Neutrophil (primary cell): ENCODE data around the gene TMEM184A.

ENCODE experiments used
- H3K27ac ChIP-seq: fragments of 200-600 bp; sonication (generic); 2 replicates; pipeline ENCODE4 v1.5.1; 2016; ENCODE audit warnings: mild to moderate bottlenecking, moderate library complexity
- H3K27me3 ChIP-seq: fragments of 200-600 bp; sonication (generic); 2 replicates; pipeline ENCODE4 v1.6.0; 2016; ENCODE audit warnings: mild to moderate bottlenecking
- H3K36me3 ChIP-seq: fragments of 200-600 bp; sonication (generic); 2 replicates; pipeline ENCODE4 v1.5.1; 2017
- H3K4me1 ChIP-seq, 2 experiments: fragments of 200-600 bp in 1 of 2; sonication (generic) in 1 of 2; 1 replicate in 1 of 2; 2 replicates in 1 of 2; pipeline versions ENCODE4 v1.5.1 to v1.6.1; 2013 to 2016; ENCODE audit warnings: low read depth in 1 of 2, low read length in 1 of 2, mild to moderate bottlenecking in 1 of 2, moderate library complexity in 1 of 2; ENCODE audit not compliant: control insufficient read depth in 1 of 2, insufficient read depth in 1 of 2
- H3K4me3 ChIP-seq, 2 experiments: fragments of 200-600 bp in 1 of 2; sonication (generic) in 1 of 2; 1 replicate in 1 of 2; 2 replicates in 1 of 2; pipeline ENCODE4 v1.5.1; 2013 to 2016; ENCODE audit warnings: low read depth in 1 of 2, low read length in 1 of 2, mild to moderate bottlenecking in 1 of 2, moderate library complexity in 1 of 2
- H3K9me3 ChIP-seq: fragments of 200-600 bp; sonication (generic); 2 replicates; pipeline ENCODE4 v1.5.1; 2016
- CTCF ChIP-seq: fragments of 200-600 bp; sonication (generic); IDR thresholded peaks from 2 replicates; pipeline ENCODE4 v1.5.1; 2016; ENCODE audit warnings: antibody characterized with exemption

Gene TMEM184A

GRCh38 chr7:1499367-1500029 lies 56.5 kb downstream of the TMEM184A start:
- H3K4me3 ChIP-seq = no peak overlapping the region
- no peak for TF ChIP-seq CTCF
- H3K27me3 ChIP-seq = no peaks in the 10 kb centered on the region
- peaks cover 85% of the 10 kb centered on the region for H3K36me3 ChIP-seq
- H3K4me1 ChIP-seq = peaks cover 11 to 14% of the 10 kb centered on the region in 2 experiments
- no peaks in the 10 kb centered on the region for H3K9me3 ChIP-seq
- no peak overlapping the region for H3K27ac ChIP-seq

- Histone ChIP-seq H3K4me3 (no peak overlapping the region), H3K36me3 (peaks cover 93% of the 10 kb centered on the region), H3K4me1 (peaks cover 7% of the 10 kb centered on the region in 2 experiments), H3K27me3 (no peaks in the 10 kb centered on the region), H3K27ac (no peak overlapping the region), H3K9me3 (no peaks in the 10 kb centered on the region)
- TF ChIP-seq CTCF = no peak
These were observed 57.4 kb downstream of the TMEM184A start for GRCh38 chr7:1498370-1499305.

GRCh38 chr7:1497293-1497927 lies 58.6 kb downstream of the TMEM184A start:
- Histone ChIP-seq H3K4me3 (no peak overlapping the region), H3K27me3 (no peaks in the 10 kb centered on the region), H3K4me1 (no peaks in the 10 kb centered on the region), H3K36me3 (peaks cover 100% of the 10 kb centered on the region), H3K9me3 (no peaks in the 10 kb centered on the region), H3K27ac (no peak overlapping the region)
- no peak for TF ChIP-seq CTCF

- TF ChIP-seq CTCF = no peak
- H3K27me3 ChIP-seq = no peaks in the 10 kb centered on the region
- no peak overlapping the region for H3K4me3 ChIP-seq
- no peak overlapping the region for H3K27ac ChIP-seq
- H3K9me3 ChIP-seq = no peaks in the 10 kb centered on the region
- H3K4me1 ChIP-seq = no peaks in the 10 kb centered on the region
- peaks cover 100% of the 10 kb centered on the region for H3K36me3 ChIP-seq
These were observed 59.3 kb downstream of the TMEM184A start for GRCh38 chr7:1496531-1497292.

GRCh38 chr7:1495564-1496242 lies 60.3 kb downstream of the TMEM184A start:
- no peaks in the 10 kb centered on the region for H3K27me3 ChIP-seq
- peaks cover 100% of the 10 kb centered on the region for H3K36me3 ChIP-seq
- no peak overlapping the region for H3K27ac ChIP-seq
- no peak overlapping the region for H3K4me3 ChIP-seq
- no peaks in the 10 kb centered on the region for H3K9me3 ChIP-seq
- TF ChIP-seq CTCF = no peak
- no peaks in the 10 kb centered on the region for H3K4me1 ChIP-seq
